Astrocyte (in vitro differentiated cells and primary cell): ENCODE results near the gene ZNF22.

Experiments
- CTCF ChIP-seq: IDR thresholded peaks from 2 replicates; pipeline ENCODE4 v1.5.1; 2011; ENCODE audit warnings: low read depth, mild to moderate bottlenecking, inconsistent platforms, low read length, moderate library complexity; ENCODE audit not compliant: insufficient read depth
- EZH2 ChIP-seq: IDR thresholded peaks from 2 replicates; pipeline ENCODE4 v1.6.1; 2012; ENCODE audit warnings: mild to moderate bottlenecking, low read length, inconsistent platforms; ENCODE audit not compliant: insufficient read depth

GRCh38 chr10:44990965-44991364 lies 9.8 kb upstream of the ZNF22 start:
- TF ChIP-seq EZH2: no peak
- TF ChIP-seq CTCF: no peak
